ENCODE data around the gene UGGT1.

- no peak for TF ChIP-seq CTCF (IDR thresholded peaks at IDR 0.05)
- TF ChIP-seq POLR2A (IDR thresholded peaks at IDR 0.05) = no peak
Measured at GRCh38 chr2:128217671-128218070, 126.7 kb downstream of the UGGT1 start.
